ENCODE data around the gene TMEM156. TPM values are rescaled to one million over a fixed set of nuclear protein-coding genes. Genes with fewer than 3 reads are reported as not detected.

Gene TMEM156
- total and polyA plus RNA-seq, 10 of the 15 experiments (the other 5 are each of a cell fraction or from before 2014, with no cell fraction given): 20.8 to 48.3 (median 32.7) TPM

GRCh38 chr4:38983291-38983690 lies 48.9 kb downstream of the TMEM156 start:
- BruUV-seq (replicated peaks): no TSS peak
- no peak for DNase-seq (ENCODE audit: low read depth, low spot score)
- no peak overlapping the region for H3K27ac ChIP-seq (ENCODE audit: control insufficient read depth, insufficient read depth)
- ATAC-seq: no peak
- no peak overlapping the region for H3K9ac ChIP-seq (ENCODE audit: control insufficient read depth, insufficient read depth, low read length)
- H3K36me3 ChIP-seq (ENCODE audit: control insufficient read depth in 2 of 2, insufficient read depth in 2 of 2, low read length in 1 of 2): peaks cover 5 to 9% of the 10 kb centered on the region in 2 experiments; a peak in 3 of 4 replicates
- TF ChIP-seq NR2F1 (conservative IDR thresholded peaks at IDR 0.05): no peak
- TF ChIP-seq POU2F2 (IDR thresholded peaks at IDR 0.05; ENCODE audit: borderline replicate concordance, low read depth, low read length): no peak
- no peak for TF ChIP-seq BHLHE40 (IDR thresholded peaks at IDR 0.05; ENCODE audit: borderline replicate concordance in 1 of 2, low read depth in 2 of 2, low read length in 1 of 2)
- no peak for TF ChIP-seq ZNF687 (IDR thresholded peaks at IDR 0.05)
- no peak for TF ChIP-seq CEBPZ (IDR thresholded peaks at IDR 0.05; ENCODE audit: low read depth, low read length)
- no peak for TF ChIP-seq KAT2A (conservative IDR thresholded peaks at IDR 0.05; ENCODE audit: control insufficient read depth, low read depth, low read length)
- no peak for TF ChIP-seq KDM1A (IDR thresholded peaks at IDR 0.05; ENCODE audit: borderline replicate concordance)
- TF ChIP-seq IKZF1 (conservative IDR thresholded peaks at IDR 0.05): no peak
- TF ChIP-seq, protein P1, sequence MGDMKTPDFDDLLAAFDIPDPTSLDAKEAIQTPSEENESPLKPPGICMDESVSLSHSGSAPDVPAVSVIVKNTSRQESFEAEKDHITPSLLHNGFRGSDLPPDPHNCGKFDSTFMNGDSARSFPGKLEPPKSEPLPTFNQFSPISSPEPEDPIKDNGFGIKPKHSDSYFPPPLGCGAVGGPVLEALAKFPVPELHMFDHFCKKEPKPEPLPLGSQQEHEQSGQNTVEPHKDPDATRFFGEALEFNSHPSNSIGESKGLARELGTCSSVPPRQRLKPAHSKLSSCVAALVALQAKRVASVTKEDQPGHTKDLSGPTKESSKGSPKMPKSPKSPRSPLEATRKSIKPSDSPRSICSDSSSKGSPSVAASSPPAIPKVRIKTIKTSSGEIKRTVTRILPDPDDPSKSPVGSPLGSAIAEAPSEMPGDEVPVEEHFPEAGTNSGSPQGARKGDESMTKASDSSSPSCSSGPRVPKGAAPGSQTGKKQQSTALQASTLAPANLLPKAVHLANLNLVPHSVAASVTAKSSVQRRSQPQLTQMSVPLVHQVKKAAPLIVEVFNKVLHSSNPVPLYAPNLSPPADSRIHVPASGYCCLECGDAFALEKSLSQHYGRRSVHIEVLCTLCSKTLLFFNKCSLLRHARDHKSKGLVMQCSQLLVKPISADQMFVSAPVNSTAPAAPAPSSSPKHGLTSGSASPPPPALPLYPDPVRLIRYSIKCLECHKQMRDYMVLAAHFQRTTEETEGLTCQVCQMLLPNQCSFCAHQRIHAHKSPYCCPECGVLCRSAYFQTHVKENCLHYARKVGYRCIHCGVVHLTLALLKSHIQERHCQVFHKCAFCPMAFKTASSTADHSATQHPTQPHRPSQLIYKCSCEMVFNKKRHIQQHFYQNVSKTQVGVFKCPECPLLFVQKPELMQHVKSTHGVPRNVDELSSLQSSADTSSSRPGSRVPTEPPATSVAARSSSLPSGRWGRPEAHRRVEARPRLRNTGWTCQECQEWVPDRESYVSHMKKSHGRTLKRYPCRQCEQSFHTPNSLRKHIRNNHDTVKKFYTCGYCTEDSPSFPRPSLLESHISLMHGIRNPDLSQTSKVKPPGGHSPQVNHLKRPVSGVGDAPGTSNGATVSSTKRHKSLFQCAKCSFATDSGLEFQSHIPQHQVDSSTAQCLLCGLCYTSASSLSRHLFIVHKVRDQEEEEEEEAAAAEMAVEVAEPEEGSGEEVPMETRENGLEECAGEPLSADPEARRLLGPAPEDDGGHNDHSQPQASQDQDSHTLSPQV (IDR thresholded peaks at IDR 0.05): no peak
- no peak for TF ChIP-seq PAX5 (IDR thresholded peaks at IDR 0.05; ENCODE audit: borderline replicate concordance, low read depth, low read length)
- no peaks in the 10 kb centered on the region for H3K27me3 ChIP-seq (replicated peaks in 1 of 2; ENCODE audit: control insufficient read depth in 2 of 2, insufficient read depth in 2 of 2, low read length in 1 of 2)
- in situ Hi-C loops (cut with MboI): no loop called here
- intact Hi-C loops (cut with micrococcal nuclease; ENCODE audit: unreplicated experiment): loop anchor here (5.0 kb wide), 1 partner anchor 46 kb away; no protein-coding TSS in a partner anchor
- peaks cover 38% of the 10 kb centered on the region for H3K4me1 ChIP-seq (ENCODE audit: control insufficient read depth, insufficient read depth, low read length)
- no peak overlapping the region for H3K4me2 ChIP-seq (ENCODE audit: control insufficient read depth, insufficient read depth)
- FAIRE-seq: no peak
- ChIA-PET POLR2A (no interaction called here), SMC1A (ENCODE audit: uncharacterized antibody, unreplicated experiment) (no interaction called here), RAD21 (ENCODE audit: unreplicated experiment) (no interaction called here), CTCF (interaction anchor here (4.7 kb wide), 1 partner anchor 81 kb away, joined by 26 read pairs; no protein-coding TSS in a partner anchor)
- H4K20me1 ChIP-seq (ENCODE audit: control insufficient read depth, insufficient read depth): no peaks in the 10 kb centered on the region
- H2AFZ ChIP-seq (ENCODE audit: control insufficient read depth, low read depth, low read length): no peak overlapping the region
- no peaks in the 10 kb centered on the region for H3K9me3 ChIP-seq (replicated peaks; ENCODE audit: control insufficient read depth, insufficient read depth, low read length)
- 98% methylated on average over 6 of the region's 6 CpGs for WGBS (ENCODE audit: insufficient coverage, insufficient replicate concordance, low lambda C conversion rate, missing lambda C conversion rate)
- no peak overlapping the region for H3K4me3 ChIP-seq
- H3K79me2 ChIP-seq (ENCODE audit: control insufficient read depth, insufficient read depth, low read length): no peaks in the 10 kb centered on the region

Data from GM12878 (cell line).